Measurements from ENCODE around the gene TTLL11.

DNA sequence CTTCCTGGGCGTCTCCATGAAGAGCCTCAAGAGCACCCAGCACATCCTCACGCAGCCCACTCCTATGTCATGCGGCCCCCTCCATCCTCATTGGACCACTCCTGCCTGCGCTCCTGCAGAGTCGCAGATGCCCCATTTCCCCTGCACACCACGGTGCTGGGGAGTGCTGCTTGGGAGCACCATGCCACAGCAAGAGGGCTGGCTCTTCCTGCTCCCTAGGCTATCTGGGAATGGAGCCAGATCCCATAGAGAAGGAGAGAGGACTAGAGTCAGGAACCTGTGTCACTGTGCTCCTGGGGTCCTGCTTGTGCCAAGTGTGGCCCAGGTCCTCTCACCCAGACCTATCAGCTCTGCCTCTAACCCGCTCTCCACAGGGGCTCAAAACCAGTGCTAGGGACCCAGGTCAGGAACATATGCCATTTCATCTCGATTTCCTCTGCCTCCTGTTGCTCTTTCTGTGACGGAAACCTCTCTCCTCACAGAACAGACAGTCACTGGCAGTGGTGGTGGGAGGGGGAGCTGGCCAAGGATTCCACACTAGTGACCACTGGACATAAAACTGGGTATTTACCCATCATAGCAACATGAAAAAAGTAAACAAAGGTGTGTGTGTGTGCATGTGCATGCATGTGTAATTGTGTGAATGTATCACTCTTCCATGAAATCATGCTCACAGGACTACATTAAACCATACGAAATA is 178.4 kb downstream of the TTLL11 start:
- TF ChIP-seq, protein P1, sequence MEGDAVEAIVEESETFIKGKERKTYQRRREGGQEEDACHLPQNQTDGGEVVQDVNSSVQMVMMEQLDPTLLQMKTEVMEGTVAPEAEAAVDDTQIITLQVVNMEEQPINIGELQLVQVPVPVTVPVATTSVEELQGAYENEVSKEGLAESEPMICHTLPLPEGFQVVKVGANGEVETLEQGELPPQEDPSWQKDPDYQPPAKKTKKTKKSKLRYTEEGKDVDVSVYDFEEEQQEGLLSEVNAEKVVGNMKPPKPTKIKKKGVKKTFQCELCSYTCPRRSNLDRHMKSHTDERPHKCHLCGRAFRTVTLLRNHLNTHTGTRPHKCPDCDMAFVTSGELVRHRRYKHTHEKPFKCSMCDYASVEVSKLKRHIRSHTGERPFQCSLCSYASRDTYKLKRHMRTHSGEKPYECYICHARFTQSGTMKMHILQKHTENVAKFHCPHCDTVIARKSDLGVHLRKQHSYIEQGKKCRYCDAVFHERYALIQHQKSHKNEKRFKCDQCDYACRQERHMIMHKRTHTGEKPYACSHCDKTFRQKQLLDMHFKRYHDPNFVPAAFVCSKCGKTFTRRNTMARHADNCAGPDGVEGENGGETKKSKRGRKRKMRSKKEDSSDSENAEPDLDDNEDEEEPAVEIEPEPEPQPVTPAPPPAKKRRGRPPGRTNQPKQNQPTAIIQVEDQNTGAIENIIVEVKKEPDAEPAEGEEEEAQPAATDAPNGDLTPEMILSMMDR (IDR thresholded peaks at IDR 0.05): no peak
- TF ChIP-seq EZH2 (IDR thresholded peaks at IDR 0.05) (no peak), EZH2phosphoT487 (IDR thresholded peaks at IDR 0.05) (no peak)

Data from neural progenitor cell (in vitro differentiated cells).